Duodenal mucosa (tissue), 2 donors: ENCODE results near the gene CCR9.

ENCODE experiments used
- H3K27ac ChIP-seq: one replicate; pipeline ENCODE4 v1.7.0; 2013; ENCODE audit warnings: low read depth, low read length
- H3K27me3 ChIP-seq, 2 donors: one replicate each; pipeline ENCODE4 v1.7.0; 2013; ENCODE audit warnings: low read length in 2 of 2, control low read depth in 1 of 2; ENCODE audit not compliant: insufficient read depth in 2 of 2, control insufficient read depth in 1 of 2
- H3K36me3 ChIP-seq, 2 donors: one replicate each; pipeline ENCODE4 v1.7.0; 2013; ENCODE audit warnings: low read length in 2 of 2, control low read depth in 1 of 2; ENCODE audit not compliant: insufficient read depth in 2 of 2, control insufficient read depth in 1 of 2
- H3K4me1 ChIP-seq, 2 donors: one replicate each; pipeline ENCODE4 v1.7.0; 2013; ENCODE audit warnings: low read length in 2 of 2, control low read depth in 1 of 2; ENCODE audit not compliant: insufficient read depth in 2 of 2, control insufficient read depth in 1 of 2
- H3K4me3 ChIP-seq, 2 donors: one replicate each; pipeline ENCODE4 v1.7.0; 2013; ENCODE audit warnings: low read length in 2 of 2, low read depth in 1 of 2
- H3K9ac ChIP-seq, 2 donors: one replicate each; pipeline ENCODE4 v1.7.0; 2013; ENCODE audit warnings: low read length in 2 of 2, low read depth in 1 of 2
- H3K9me3 ChIP-seq, 2 donors: one replicate each; pipeline ENCODE4 v1.7.0; 2013; ENCODE audit warnings: low read length in 2 of 2, control low read depth in 1 of 2; ENCODE audit not compliant: control insufficient read depth in 1 of 2

CCR9 gene

DNA sequence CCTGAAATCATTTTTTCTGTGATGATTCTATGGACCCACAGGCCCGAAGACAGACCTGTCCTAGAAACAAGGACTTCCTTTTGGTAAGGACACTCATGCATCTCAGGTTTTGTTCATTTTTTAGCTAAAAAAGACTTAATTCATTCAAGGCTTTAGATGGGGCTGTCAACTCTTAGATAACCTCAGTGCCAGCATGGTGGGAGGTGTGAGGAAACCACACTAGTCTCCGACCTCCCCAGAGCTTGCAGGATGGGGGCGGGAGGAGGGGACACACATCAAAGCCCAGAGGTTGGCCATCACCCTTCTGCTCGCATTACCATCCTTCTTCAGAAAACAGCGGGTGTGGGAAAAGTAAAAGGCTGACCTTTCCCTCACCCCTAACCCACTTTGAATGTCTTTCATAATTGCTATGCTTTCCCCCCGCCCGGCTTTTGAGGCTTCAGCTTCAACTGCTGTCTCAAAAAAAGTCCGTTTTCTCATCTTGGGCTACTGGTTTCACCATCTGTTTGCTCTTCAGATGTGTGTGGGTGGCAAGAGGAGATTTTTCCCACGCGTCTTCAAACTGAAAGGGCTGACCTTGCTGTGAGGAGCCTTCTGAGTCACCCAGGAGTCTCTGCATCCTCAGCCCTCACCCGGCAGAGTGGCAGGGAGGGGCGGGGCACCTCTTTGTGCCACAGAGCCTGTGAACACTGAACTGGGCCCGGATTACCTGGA, 29.3 kb downstream of the CCR9 start:
- no peak overlapping the region for H3K27ac ChIP-seq
- H3K36me3 ChIP-seq, result peaks cover 10 to 24% of the 10 kb centered on the region in 2 donors
- no peaks in the 10 kb centered on the region for H3K9me3 ChIP-seq
- H3K4me3 ChIP-seq, result peak overlapping the region; percentile 40 to 48
- H3K4me1 ChIP-seq, result peaks cover 5 to 14% of the 10 kb centered on the region in 2 donors
- no peaks in the 10 kb centered on the region for H3K27me3 ChIP-seq
- no peak overlapping the region for H3K9ac ChIP-seq

DNA sequence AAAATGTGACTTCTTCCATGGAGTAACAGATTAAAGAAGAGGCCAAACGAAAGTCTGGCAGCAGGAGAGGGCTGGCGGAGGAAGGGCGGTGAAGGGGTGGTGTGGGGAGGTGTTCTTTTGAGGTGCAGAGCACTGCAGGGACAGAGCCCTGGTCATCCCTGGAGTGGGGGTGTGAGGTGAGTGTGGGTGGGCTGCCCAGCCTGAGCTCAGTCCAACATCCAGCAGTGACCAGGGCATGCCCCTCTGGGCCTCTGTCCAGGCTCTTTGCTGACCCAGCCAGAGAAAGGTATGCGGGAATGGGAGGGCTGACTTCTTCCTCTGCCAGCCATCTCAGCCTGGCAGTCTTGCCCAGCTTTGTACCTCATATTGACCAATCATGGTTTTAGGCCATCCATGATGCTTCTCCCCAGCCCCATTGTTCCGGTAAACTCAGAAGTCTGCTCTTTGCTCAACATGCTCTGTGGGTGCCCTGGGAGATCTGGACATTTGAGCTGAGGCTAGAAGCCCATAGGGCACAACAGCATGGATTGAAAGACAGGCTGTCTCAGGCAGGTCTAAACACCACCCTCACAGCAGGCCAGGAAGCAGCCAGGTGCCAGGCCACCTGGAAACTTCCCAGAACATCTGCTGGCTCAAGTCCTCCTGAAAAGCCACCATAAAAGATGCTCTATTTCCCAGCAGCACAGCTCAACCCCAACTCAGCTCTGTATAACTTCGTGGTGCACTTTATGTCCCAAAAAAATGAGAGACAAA, 31.0 kb downstream of the CCR9 start:
- Histone ChIP-seq H3K36me3 (peaks cover 19 to 40% of the 10 kb centered on the region in 2 donors), H3K4me1 (peaks cover 5 to 11% of the 10 kb centered on the region in 2 donors), H3K9me3 (no peaks in the 10 kb centered on the region), H3K4me3 (no peak overlapping the region), H3K27me3 (no peaks in the 10 kb centered on the region), H3K9ac (no peak overlapping the region), H3K27ac (no peak overlapping the region)

DNA sequence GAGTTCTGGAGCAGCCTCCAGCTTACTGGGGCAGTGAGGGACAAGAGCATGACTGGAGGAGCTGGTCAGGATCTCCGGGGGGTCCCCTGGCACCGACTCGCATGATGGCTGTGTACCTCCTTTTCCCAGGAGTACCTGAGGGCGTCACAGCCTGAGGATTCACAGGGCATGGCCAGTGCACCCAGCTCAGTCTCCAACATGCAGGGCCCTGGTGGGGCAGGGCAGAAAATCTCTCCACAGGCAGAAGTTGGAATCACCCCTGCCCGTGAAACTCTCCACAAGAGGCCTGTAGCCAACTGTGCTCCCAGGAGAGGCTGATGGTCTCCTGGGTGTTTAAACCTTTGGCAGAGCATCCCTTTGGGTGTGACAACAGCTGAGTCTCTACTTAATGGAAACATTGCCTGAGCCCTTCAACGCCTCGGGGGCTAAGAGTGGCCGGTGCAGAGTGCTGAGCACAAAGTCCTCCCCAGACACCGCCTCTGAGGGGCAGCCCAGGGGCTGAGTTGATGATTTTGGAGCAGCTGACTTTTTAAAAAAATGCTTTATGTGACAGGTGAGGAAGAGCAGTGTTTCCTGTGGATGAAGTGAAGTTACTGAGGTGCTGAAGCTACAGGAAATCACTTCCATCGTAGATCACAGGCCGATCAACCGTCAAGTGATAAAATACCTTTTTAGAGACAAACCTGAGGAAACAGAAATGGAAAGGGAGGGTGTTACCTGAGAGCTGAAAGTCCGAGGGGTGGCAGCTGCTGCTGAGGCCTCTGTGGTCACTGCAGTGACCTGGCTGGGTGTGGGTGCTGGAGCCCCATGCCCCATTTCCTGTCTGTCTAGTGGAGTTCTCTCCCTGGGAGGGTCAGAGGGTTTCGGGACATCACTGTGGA, 35.1 kb downstream of the CCR9 start:
- Histone ChIP-seq H3K9ac (no peak overlapping the region), H3K36me3 (peaks cover 31 to 56% of the 10 kb centered on the region in 2 donors), H3K27ac (no peak overlapping the region)

GRCh38 chr3:45922039-45922326, 35.6 kb downstream of the CCR9 start:
- Histone ChIP-seq H3K4me1 (peaks cover 0 to under 1% of the 10 kb centered on the region in 2 donors), H3K4me3 (no peak overlapping the region), H3K27ac (no peak overlapping the region), H3K36me3 (peaks cover 31 to 56% of the 10 kb centered on the region in 2 donors), H3K27me3 (no peaks in the 10 kb centered on the region), H3K9me3 (no peaks in the 10 kb centered on the region), H3K9ac (no peak overlapping the region)

More for the DNA sequence above, 35.1 kb downstream of the CCR9 start:
- H3K9me3 ChIP-seq, result no peaks in the 10 kb centered on the region
- H3K4me1 ChIP-seq, result peaks cover under 1 to 6% of the 10 kb centered on the region in 2 donors
- no peak overlapping the region for H3K4me3 ChIP-seq
- H3K27me3 ChIP-seq, result no peaks in the 10 kb centered on the region

DNA sequence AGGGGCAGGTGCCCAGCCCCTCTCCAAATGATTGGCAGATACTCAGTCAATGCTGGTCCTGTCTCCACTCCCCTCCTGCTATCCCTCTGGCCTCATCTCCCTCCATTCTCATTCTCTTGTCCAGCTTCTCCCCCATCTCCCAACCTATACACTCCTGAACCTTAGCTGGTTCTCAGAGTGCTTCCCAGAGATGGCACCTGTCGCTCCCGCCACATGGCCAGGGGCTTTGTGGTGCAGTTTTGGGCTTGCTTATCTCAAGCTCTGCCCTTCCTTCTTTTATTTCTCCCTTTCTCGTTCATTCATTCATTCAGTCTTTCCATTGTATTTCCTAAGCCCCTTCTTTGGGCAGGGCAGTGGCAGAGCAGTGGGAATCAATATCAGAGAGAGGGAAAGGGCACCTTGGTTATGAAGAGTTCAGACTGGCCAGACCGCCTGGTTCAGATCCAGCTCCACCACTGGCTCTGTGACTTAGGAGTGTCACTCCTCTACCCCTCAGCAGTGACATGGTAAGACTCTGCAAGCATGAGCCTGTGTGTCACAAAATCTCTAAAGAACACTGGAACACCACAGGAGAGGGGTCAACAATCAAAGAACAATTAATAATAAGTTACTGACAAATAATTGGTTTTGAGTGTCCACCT, 36.7 kb downstream of the CCR9 start:
- Histone ChIP-seq H3K36me3 (peaks cover 38 to 63% of the 10 kb centered on the region in 2 donors), H3K27me3 (no peaks in the 10 kb centered on the region), H3K4me1 (no peaks in the 10 kb centered on the region)

DNA sequence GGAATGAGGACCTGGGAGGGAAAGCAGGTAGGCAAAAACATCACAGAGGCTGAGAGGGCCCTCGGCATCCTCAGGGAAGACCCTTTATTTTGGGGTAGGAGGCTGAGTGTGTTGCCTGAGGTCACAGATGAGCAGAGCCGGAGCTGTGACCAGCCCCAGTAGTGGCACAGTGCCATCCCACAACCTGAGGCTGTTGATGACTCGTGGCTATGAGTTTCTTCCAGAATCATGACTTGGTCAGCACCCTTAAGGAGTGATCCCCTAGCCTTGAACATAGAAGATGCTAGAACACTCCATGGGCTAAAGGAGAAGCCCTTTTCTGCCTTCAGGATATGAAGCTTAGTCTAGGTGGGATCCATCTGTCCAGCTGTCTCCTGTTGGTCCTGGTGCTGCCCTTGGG, 37.4 kb downstream of the CCR9 start:
- Histone ChIP-seq H3K9me3 (no peaks in the 10 kb centered on the region), H3K4me3 (no peak overlapping the region), H3K4me1 (no peaks in the 10 kb centered on the region), H3K36me3 (peaks cover 45 to 67% of the 10 kb centered on the region in 2 donors), H3K27ac (no peak overlapping the region), H3K9ac (no peak overlapping the region), H3K27me3 (no peaks in the 10 kb centered on the region)

More for the DNA sequence above, 36.7 kb downstream of the CCR9 start:
- H3K9ac ChIP-seq, result no peak overlapping the region
- no peaks in the 10 kb centered on the region for H3K9me3 ChIP-seq
- H3K27ac ChIP-seq, result no peak overlapping the region
- no peak overlapping the region for H3K4me3 ChIP-seq

- H3K27me3 ChIP-seq, result no peaks in the 10 kb centered on the region
- no peaks in the 10 kb centered on the region for H3K9me3 ChIP-seq
- H3K36me3 ChIP-seq, result peaks cover 49 to 73% of the 10 kb centered on the region in 2 donors
- H3K27ac ChIP-seq, result no peak overlapping the region
- no peak overlapping the region for H3K4me3 ChIP-seq
- no peak overlapping the region for H3K9ac ChIP-seq
- H3K4me1 ChIP-seq, result no peaks in the 10 kb centered on the region
These were observed 41.5 kb downstream of the CCR9 start for GRCh38 chr3:45927881-45928280.

- H3K9me3 ChIP-seq, result no peaks in the 10 kb centered on the region
- H3K27me3 ChIP-seq, result no peaks in the 10 kb centered on the region
- no peak overlapping the region for H3K27ac ChIP-seq
- no peak overlapping the region for H3K4me3 ChIP-seq
- H3K4me1 ChIP-seq, result no peaks in the 10 kb centered on the region
- peaks cover 51 to 73% of the 10 kb centered on the region in 2 donors for H3K36me3 ChIP-seq
- H3K9ac ChIP-seq, result no peak overlapping the region
These were observed 42.8 kb downstream of the CCR9 start for GRCh38 chr3:45929042-45929679.

GRCh38 chr3:45931496-45931895, 45.2 kb downstream of the CCR9 start:
- H3K36me3 ChIP-seq, result peaks cover 68 to 94% of the 10 kb centered on the region in 2 donors

More at GRCh38 chr3:45931496-45931895, 45.2 kb downstream of the CCR9 start:
- no peaks in the 10 kb centered on the region for H3K4me1 ChIP-seq
- no peak overlapping the region for H3K9ac ChIP-seq
- H3K27me3 ChIP-seq, result no peaks in the 10 kb centered on the region
- no peak overlapping the region for H3K4me3 ChIP-seq
- H3K27ac ChIP-seq, result no peak overlapping the region
- no peaks in the 10 kb centered on the region for H3K9me3 ChIP-seq
